IMR-90 (cell line): ENCODE measurements around the gene PTPRK.

Experiments
- CEBPB ChIP-seq: IDR thresholded peaks from 2 replicates; pipeline ENCODE4 v1.6.1; 2012; ENCODE audit warnings: low read depth, low read length, improper control_type of control experiment
- MAFK ChIP-seq: IDR thresholded peaks from 2 replicates; pipeline ENCODE4 v1.6.1; 2012; ENCODE audit warnings: low read depth, low read length, improper control_type of control experiment
- MXI1 ChIP-seq: IDR thresholded peaks from 2 replicates; pipeline ENCODE4 v1.6.1; 2012; ENCODE audit warnings: low read depth, mild to moderate bottlenecking, low read length, moderate library complexity, borderline replicate concordance
- NFE2L2 ChIP-seq: fragments of 150-350 bp; IDR thresholded peaks from 2 replicates; pipeline ENCODE4 v1.6.1; 2016; ENCODE audit warnings: low read depth, mild to moderate bottlenecking, low read length
- POLR2A ChIP-seq: IDR thresholded peaks from 2 replicates; pipeline ENCODE4 v1.6.1; 2012; ENCODE audit warnings: mild to moderate bottlenecking, low read depth, low read length
- RAD21 ChIP-seq: IDR thresholded peaks from 2 replicates; pipeline ENCODE4 v1.6.1; 2012; ENCODE audit warnings: low read length, improper control_type of control experiment
- TF ChIP-seq, protein P1 (sequence below): conservative IDR thresholded peaks from 2 replicates; pipeline ENCODE4 v1.5.1; 2012; ENCODE audit warnings: mild to moderate bottlenecking, low read depth, low read length, improper control_type of control experiment
- TF ChIP-seq, protein P2 (sequence below): fragments of 150-350 bp; IDR thresholded peaks from 2 replicates; pipeline ENCODE4 v1.6.1; 2017; ENCODE audit warnings: mild to moderate bottlenecking, antibody characterized with exemption, low read length, low read depth

DNA sequence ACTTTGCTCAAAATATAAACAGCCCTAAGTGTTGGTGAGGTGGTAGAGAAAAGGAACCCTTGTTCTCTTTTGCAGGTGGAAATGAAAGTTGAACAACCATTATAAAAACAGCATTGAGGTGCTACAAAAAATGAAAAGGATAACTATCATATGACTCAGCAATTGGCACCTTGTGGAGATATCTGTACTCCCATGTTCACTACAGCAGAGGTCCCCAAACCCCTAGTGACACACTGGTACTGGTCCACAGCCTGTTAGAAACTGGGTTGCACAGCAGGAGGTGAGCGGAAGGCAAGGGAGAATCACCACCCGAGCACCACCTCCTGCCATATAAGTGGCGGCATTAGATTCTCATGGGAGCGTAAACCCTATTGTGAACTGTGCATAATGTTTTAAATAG, 352.2 kb downstream of the PTPRK start:
- TF ChIP-seq MXI1 (no peak), RAD21 (no peak), POLR2A (no peak), MAFK (no peak), CEBPB (no peak), NFE2L2 (no peak)
- TF ChIP-seq, protein P1, sequence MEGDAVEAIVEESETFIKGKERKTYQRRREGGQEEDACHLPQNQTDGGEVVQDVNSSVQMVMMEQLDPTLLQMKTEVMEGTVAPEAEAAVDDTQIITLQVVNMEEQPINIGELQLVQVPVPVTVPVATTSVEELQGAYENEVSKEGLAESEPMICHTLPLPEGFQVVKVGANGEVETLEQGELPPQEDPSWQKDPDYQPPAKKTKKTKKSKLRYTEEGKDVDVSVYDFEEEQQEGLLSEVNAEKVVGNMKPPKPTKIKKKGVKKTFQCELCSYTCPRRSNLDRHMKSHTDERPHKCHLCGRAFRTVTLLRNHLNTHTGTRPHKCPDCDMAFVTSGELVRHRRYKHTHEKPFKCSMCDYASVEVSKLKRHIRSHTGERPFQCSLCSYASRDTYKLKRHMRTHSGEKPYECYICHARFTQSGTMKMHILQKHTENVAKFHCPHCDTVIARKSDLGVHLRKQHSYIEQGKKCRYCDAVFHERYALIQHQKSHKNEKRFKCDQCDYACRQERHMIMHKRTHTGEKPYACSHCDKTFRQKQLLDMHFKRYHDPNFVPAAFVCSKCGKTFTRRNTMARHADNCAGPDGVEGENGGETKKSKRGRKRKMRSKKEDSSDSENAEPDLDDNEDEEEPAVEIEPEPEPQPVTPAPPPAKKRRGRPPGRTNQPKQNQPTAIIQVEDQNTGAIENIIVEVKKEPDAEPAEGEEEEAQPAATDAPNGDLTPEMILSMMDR, result no peak
- TF ChIP-seq, protein P2, sequence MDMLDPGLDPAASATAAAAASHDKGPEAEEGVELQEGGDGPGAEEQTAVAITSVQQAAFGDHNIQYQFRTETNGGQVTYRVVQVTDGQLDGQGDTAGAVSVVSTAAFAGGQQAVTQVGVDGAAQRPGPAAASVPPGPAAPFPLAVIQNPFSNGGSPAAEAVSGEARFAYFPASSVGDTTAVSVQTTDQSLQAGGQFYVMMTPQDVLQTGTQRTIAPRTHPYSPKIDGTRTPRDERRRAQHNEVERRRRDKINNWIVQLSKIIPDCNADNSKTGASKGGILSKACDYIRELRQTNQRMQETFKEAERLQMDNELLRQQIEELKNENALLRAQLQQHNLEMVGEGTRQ, result no peak
